SK-N-SH (cell line): ENCODE results near the gene ST6GALNAC6. TPM values are rescaled to one million over a fixed set of nuclear protein-coding genes. Genes with fewer than 3 reads are reported as not detected.

Source experiments
- CTCF ChIA-PET: fragments of 300-600, 350-600 bp; formaldehyde crosslinking; extraction: SDS; loops from one replicate; lab custom pipeline; 2021; lab: Yijun Ruan, JAX
- POLR2A ChIA-PET: fragments of 350-600 bp; sonication (Branson Sonifier 250); formaldehyde crosslinking; extraction: SDS; loops from one replicate; lab custom pipeline; 2020; ENCODE audit warnings: antibody characterized with exemption, inconsistent platforms; lab: Yijun Ruan, JAX
- DNase-seq: peaks from one replicate; pipeline ENCODE4 v3.0.0; 2012
- H2AFZ ChIP-seq: fragments of 200-600 bp; sonication (generic); 2 replicates; pipeline ENCODE4 v1.8.1; 2016; ENCODE audit warnings: antibody characterized with exemption, mild to moderate bottlenecking, low read depth
- H3F3A ChIP-seq: fragments of 200-600 bp; sonication (generic); replicated peaks from 2 replicates; pipeline ENCODE3; 2016; ENCODE audit warnings: antibody characterized with exemption, mild to moderate bottlenecking; ENCODE audit not compliant: insufficient read depth
- H3K27ac ChIP-seq, 2 experiments: fragments of 200-500 bp in 1 of 2; fragments of 200-600 bp in 1 of 2; sonication (Bioruptor generic) in 1 of 2; sonication (generic), shearing (Covaris generic) in 1 of 2; 2 replicates each; pipeline versions ENCODE4 v1.5.1 to v1.6.1; 2014 to 2016; ENCODE audit warnings: low read depth in 2 of 2, inconsistent platforms in 1 of 2, low read length in 1 of 2, mild to moderate bottlenecking in 1 of 2, mixed read lengths in 1 of 2
- H3K27me3 ChIP-seq: fragments of 200-600 bp; sonication (generic), shearing (Covaris generic); 2 replicates; pipeline ENCODE4 v1.6.1; 2016; ENCODE audit warnings: mixed run types; ENCODE audit not compliant: insufficient read depth
- H3K36me3 ChIP-seq, 2 experiments: fragments of 200-500 bp in 1 of 2; fragments of 200-600 bp in 1 of 2; sonication (Bioruptor generic) in 1 of 2; sonication (generic) in 1 of 2; replicated peaks in 1 of 2; 2 replicates each; pipeline versions ENCODE3 to v1.5.1; 2014 to 2016; ENCODE audit warnings: low read length in 1 of 2, mild to moderate bottlenecking in 1 of 2; ENCODE audit not compliant: insufficient read depth in 2 of 2, control insufficient read depth in 1 of 2
- H3K4me1 ChIP-seq, 2 experiments: fragments of 200-500 bp in 1 of 2; fragments of 200-600 bp in 1 of 2; sonication (Bioruptor generic) in 1 of 2; sonication (generic), shearing (Covaris generic) in 1 of 2; 2 replicates each; pipeline versions ENCODE4 v1.5.1 to v1.6.1; 2014 to 2016; ENCODE audit warnings: low read depth in 1 of 2, low read length in 1 of 2, mixed run types in 1 of 2; ENCODE audit not compliant: insufficient read depth in 2 of 2, control insufficient read depth in 1 of 2
- H3K4me2 ChIP-seq: fragments of 200-600 bp; sonication (generic), shearing (Covaris generic); 2 replicates; pipeline ENCODE4 v1.6.1; 2017; ENCODE audit warnings: mixed run types
- H3K4me3 ChIP-seq, 2 experiments: fragments of 200-500 bp in 1 of 2; fragments of 200-600 bp in 1 of 2; sonication (Bioruptor generic) in 1 of 2; sonication (generic), shearing (Covaris generic) in 1 of 2; 2 replicates each; pipeline versions ENCODE4 v1.5.1 to v1.8.1; 2014 to 2016; ENCODE audit warnings: low read depth in 2 of 2, inconsistent platforms in 1 of 2, low read length in 1 of 2, mild to moderate bottlenecking in 1 of 2, mixed read lengths in 1 of 2, moderate library complexity in 1 of 2
- H3K79me2 ChIP-seq: fragments of 200-600 bp; sonication (generic); 2 replicates; pipeline ENCODE4 v1.8.1; 2017; ENCODE audit warnings: mild to moderate bottlenecking; ENCODE audit not compliant: insufficient read depth
- H3K9ac ChIP-seq: fragments of 200-600 bp; sonication (generic); 2 replicates; pipeline ENCODE4 v1.6.1; 2017; ENCODE audit warnings: mixed run types
- H3K9me2 ChIP-seq: fragments of 200-600 bp; sonication (generic); 2 replicates; pipeline ENCODE4 v1.6.1; 2017; ENCODE audit warnings: mixed run types
- H3K9me3 ChIP-seq: fragments of 200-600 bp; sonication (generic); 2 replicates; pipeline ENCODE4 v1.6.1; 2017; ENCODE audit warnings: mixed run types, mild to moderate bottlenecking, moderate library complexity
- H4K20me1 ChIP-seq: fragments of 200-600 bp; sonication (generic); 2 replicates; pipeline ENCODE4 v1.6.1; 2017; ENCODE audit warnings: mild to moderate bottlenecking, mixed run types; ENCODE audit not compliant: insufficient read depth
- ELF1 ChIP-seq: IDR thresholded peaks from 2 replicates; pipeline ENCODE4 v1.4.0; 2012
- EP300 ChIP-seq, 2 experiments: IDR thresholded peaks; 2 replicates each; pipeline versions ENCODE4 v1.4.0 to v1.6.1; 2012; ENCODE audit warnings: borderline replicate concordance in 1 of 2, low read depth in 1 of 2, low read length in 1 of 2
- FOXJ3 ChIP-seq: sonication (generic); formaldehyde crosslinking; IDR thresholded peaks from 2 replicates; pipeline ENCODE4 v1.5.1; 2020; ENCODE audit warnings: mild to moderate bottlenecking, missing genetic modification reagents
- JUND ChIP-seq: IDR thresholded peaks from 2 replicates; pipeline ENCODE4 v1.4.0; 2012
- PBX3 ChIP-seq: IDR thresholded peaks from 2 replicates; pipeline ENCODE4; 2012
- POLR2AphosphoS5 ChIP-seq: IDR thresholded peaks from 2 replicates; pipeline ENCODE4 v1.6.1; 2012; ENCODE audit warnings: low read depth, low read length
- RAD21 ChIP-seq: IDR thresholded peaks from 2 replicates; pipeline ENCODE4 v1.6.1; 2012; ENCODE audit warnings: mild to moderate bottlenecking, low read length
- REST ChIP-seq: IDR thresholded peaks from 2 replicates; pipeline ENCODE4 v1.6.1; 2012; ENCODE audit warnings: mild to moderate bottlenecking, low read depth, low read length, moderate library complexity
- RFX5 ChIP-seq: IDR thresholded peaks from 2 replicates; pipeline ENCODE4 v1.6.1; 2012; ENCODE audit warnings: mild to moderate bottlenecking, improper control_type of control experiment, low read length
- RXRA ChIP-seq: IDR thresholded peaks from 2 replicates; pipeline ENCODE4 v1.4.0; 2012; ENCODE audit warnings: low read depth, mild to moderate bottlenecking, borderline replicate concordance
- SIN3A ChIP-seq: IDR thresholded peaks from 2 replicates; pipeline ENCODE4 v1.6.1; 2012; ENCODE audit warnings: low read depth, mild to moderate bottlenecking, low read length, moderate library complexity, borderline replicate concordance
- TAF1 ChIP-seq: IDR thresholded peaks from 2 replicates; pipeline ENCODE4 v1.6.1; 2012; ENCODE audit warnings: low read depth, mild to moderate bottlenecking, low read length, moderate library complexity, borderline replicate concordance
- TCF12 ChIP-seq: IDR thresholded peaks from 2 replicates; pipeline ENCODE4 v1.4.0; 2012
- USF1 ChIP-seq: IDR thresholded peaks from 2 replicates; pipeline ENCODE4 v1.4.0; 2012; ENCODE audit warnings: low read depth, borderline replicate concordance
- YY1 ChIP-seq: IDR thresholded peaks from 2 replicates; pipeline ENCODE4 v1.4.0; 2012; ENCODE audit warnings: low read depth, mild to moderate bottlenecking
- WGBS: methylation state at CpG from one replicate; pipeline ENCODE4 v1.1.6; 2017; ENCODE audit warnings: low lambda C conversion rate; 5-methylcytosine and 5-hydroxymethylcytosine counted together
- polyA plus RNA-seq, 3 experiments: library from polyadenylated mRNA; depleted of rRNA; stranded (reverse); fragments of >200 nt; gene quantifications; 2 replicates each; pipeline ENCODE4 v1.2.3, GENCODE V29; 2012

Gene ST6GALNAC6
- polyA plus RNA-seq, 1 of the 3 experiments (the other 2 are of a cell fraction): 34.8 TPM

- WGBS: 86% methylated on average over 7 of the region's 19 CpGs
- H3K4me2 ChIP-seq: no peak overlapping the region; the same call in 1 of the 2 replicates
- H3K4me3 ChIP-seq: no peak overlapping the region
- TF ChIP-seq PBX3: no peak
- TF ChIP-seq, all 33 proteins: peak for 0
- CTCF ChIA-PET: interaction anchor here (0.8 to 10.6 kb wide), 7 partner anchors 10 to 139 kb away, joined by 3 to 116 read pairs (median 31); partner anchors contain the start of genes CDK9, ENG and TOR2A
- H3K4me1 ChIP-seq: peaks cover 9 to 39% of the 10 kb centered on the region in 2 experiments; a peak in 2 of 4 replicates
- no peak overlapping the region for H3K27ac ChIP-seq
- H2AFZ ChIP-seq: no peak overlapping the region
- no peak for DNase-seq
- peaks cover 0 to 12% of the 10 kb centered on the region in 2 experiments for H3K36me3 ChIP-seq
- no peaks in the 10 kb centered on the region for H3K9me2 ChIP-seq
- H4K20me1 ChIP-seq: no peaks in the 10 kb centered on the region
- H3K27me3 ChIP-seq: no peaks in the 10 kb centered on the region
- POLR2A ChIA-PET: interaction anchor here (0.8 to 0.9 kb wide), 3 partner anchors 10 to 82 kb away, joined by 3 read pairs; no protein-coding TSS in a partner anchor
- no peak overlapping the region for H3K9ac ChIP-seq
- H3K79me2 ChIP-seq: peaks cover 7% of the 10 kb centered on the region; the same call in 1 of the 2 replicates
- H3F3A ChIP-seq: no peaks in the 10 kb centered on the region
- H3K9me3 ChIP-seq: no peaks in the 10 kb centered on the region
Measured at GRCh38 chr9:127874301-127875221, 24.8 kb downstream of the ST6GALNAC6 start.

GRCh38 chr9:127873886-127874285 lies 25.5 kb downstream of the ST6GALNAC6 start:
- peak; percentile 69 for DNase-seq
- Histone ChIP-seq H2AFZ (no peak overlapping the region), H4K20me1 (no peaks in the 10 kb centered on the region), H3F3A (no peaks in the 10 kb centered on the region), H3K4me2 (no peak overlapping the region; the same call in 1 of the 2 replicates), H3K4me3 (no peak overlapping the region), H3K79me2 (peaks cover 7% of the 10 kb centered on the region; the same call in 1 of the 2 replicates), H3K4me1 (peaks cover 9 to 39% of the 10 kb centered on the region in 2 experiments; a peak in 2 of 4 replicates), H3K9me2 (no peaks in the 10 kb centered on the region), H3K36me3 (peaks cover 0 to 12% of the 10 kb centered on the region in 2 experiments), H3K27ac (no peak overlapping the region), H3K27me3 (no peaks in the 10 kb centered on the region), H3K9ac (no peak overlapping the region), H3K9me3 (no peaks in the 10 kb centered on the region)
- CTCF ChIA-PET: interaction anchor here (0.6 to 10.6 kb wide), 11 partner anchors 10 to 168 kb away, joined by 3 to 116 read pairs (median 5); partner anchors contain the start of genes CDK9, ENG and TOR2A
- POLR2A ChIA-PET: interaction anchor here (0.8 to 0.9 kb wide), 3 partner anchors 11 to 81 kb away, joined by 3 read pairs; no protein-coding TSS in a partner anchor
- no CpG with 5 or more reads among the region's 10 CpGs for WGBS
- no peak for TF ChIP-seq RFX5
- TF ChIP-seq EP300 (IDR thresholded peaks at IDR 0.05; ENCODE audit: borderline replicate concordance in 1 of 2, low read depth in 1 of 2, low read length in 1 of 2): no peak
- no peak for TF ChIP-seq TAF1
- no peak for TF ChIP-seq YY1
- TF ChIP-seq ELF1: no peak
- TF ChIP-seq RXRA: no peak
- no peak for TF ChIP-seq JUND
- TF ChIP-seq REST: no peak
- TF ChIP-seq USF1: no peak
- TF ChIP-seq RAD21: no peak
- no peak for TF ChIP-seq POLR2AphosphoS5
- TF ChIP-seq TCF12: no peak
- TF ChIP-seq SIN3A: no peak
- TF ChIP-seq FOXJ3 (CRISPR knock-in tag): no peak
